Caco-2 (cell line): Measurements from ENCODE around the gene PIM3. TPM values are rescaled to one million over a fixed set of nuclear protein-coding genes. Genes with fewer than 3 reads are reported as not detected.

Source experiments
- BruUV-seq: library from RNA; stranded (reverse); fragments of 400-500 nt; replicated peaks from 2 replicates; lab custom pipeline; 2021; lab: Mats Ljungman, UMichigan
- CTCF ChIA-PET: fragments of 300-600 bp; sonication (Branson Sonifier 250); formaldehyde crosslinking; loops from one replicate; lab custom pipeline; 2022; ENCODE audit warnings: antibody characterized with exemption; lab: Charles Lee
- POLR2A ChIA-PET: fragments of 300-600 bp; sonication (Branson Sonifier 250); formaldehyde crosslinking; loops from one replicate; lab custom pipeline; 2022; ENCODE audit warnings: antibody characterized with exemption; lab: Charles Lee
- DNase-seq, 2 experiments: peaks; one replicate each; pipeline versions ENCODE4 v3.0.0 to v3.0.0-alpha.2; 2020 to 2022
- H3K27me3 ChIP-seq: replicated peaks from 2 replicates; pipeline ENCODE4 v1.6.0; 2011; ENCODE audit warnings: low read length; ENCODE audit not compliant: control insufficient read depth, insufficient read depth
- H3K36me3 ChIP-seq: 2 replicates; pipeline ENCODE4 v1.5.1; 2011; ENCODE audit warnings: low read length; ENCODE audit not compliant: control insufficient read depth, insufficient read depth
- H3K4me1 ChIP-seq: fragments of 250-450 bp; sonication (Bioruptor Pico); 2 replicates; pipeline ENCODE4 v1.5.1; 2020; ENCODE audit warnings: mild to moderate bottlenecking
- H3K4me3 ChIP-seq: 2 replicates; pipeline ENCODE4 v1.5.1; 2011; ENCODE audit warnings: low read depth, mild to moderate bottlenecking, control low read depth, low read length
- H3K9me3 ChIP-seq: fragments of 250-450 bp; sonication (Bioruptor Pico); 2 replicates; pipeline ENCODE4 v1.5.1; 2020; ENCODE audit warnings: mild to moderate bottlenecking, moderate library complexity
- H3K27ac Mint-ChIP-seq: one replicate; pipeline ENCODE4 v1.8.0; 2022; ENCODE audit warnings: mixed read lengths; ENCODE audit not compliant: unreplicated experiment
- H3K27me3 Mint-ChIP-seq: one replicate; pipeline ENCODE4 v1.8.0; 2022; ENCODE audit warnings: mixed read lengths; ENCODE audit not compliant: insufficient read depth, unreplicated experiment
- H3K36me3 Mint-ChIP-seq: one replicate; pipeline ENCODE4 v1.8.0; 2022; ENCODE audit warnings: mild to moderate bottlenecking, mixed read lengths; ENCODE audit not compliant: insufficient read depth, unreplicated experiment
- H3K4me1 Mint-ChIP-seq: one replicate; pipeline ENCODE4 v1.8.0; 2022; ENCODE audit warnings: low read depth, mixed read lengths; ENCODE audit not compliant: unreplicated experiment
- H3K4me3 Mint-ChIP-seq: one replicate; pipeline ENCODE4 v1.8.0; 2022; ENCODE audit warnings: mild to moderate bottlenecking, moderate library complexity, mixed read lengths; ENCODE audit not compliant: unreplicated experiment
- H3K9me3 Mint-ChIP-seq: one replicate; pipeline ENCODE4 v1.8.0; 2022; ENCODE audit warnings: mixed read lengths; ENCODE audit not compliant: unreplicated experiment
- CTCF ChIP-seq, 2 experiments: fragments of 200-600 bp in 1 of 2; IDR thresholded peaks; 1 replicate in 1 of 2; 2 replicates in 1 of 2; pipeline versions ENCODE4 v1.5.1 to v1.8.0; 2011 to 2022; ENCODE audit warnings: antibody characterized with exemption in 1 of 2, control low read depth in 1 of 2, inconsistent platforms in 1 of 2, low read depth in 1 of 2, low read length in 1 of 2, mild to moderate bottlenecking in 1 of 2, moderate library complexity in 1 of 2; ENCODE audit not compliant: insufficient read depth in 1 of 2, severe bottlenecking in 1 of 2, unreplicated experiment in 1 of 2
- intact Hi-C: fragments of 100-400 bp; cut with micrococcal nuclease; formaldehyde crosslinking; loops from one replicate; pipeline ENCODE4 v1.10.0; 2022; ENCODE audit not compliant: unreplicated experiment
- total RNA-seq: library from RNA; stranded (reverse); gene quantifications from 2 replicates; pipeline ENCODE4 v1.2.3, GENCODE V29; 2022

Gene PIM3
- total RNA-seq, 1 experiment from 2014 or later, result 39.6 TPM

GRCh38 chr22:49953680-49954344 lies 6.8 kb upstream of the PIM3 start:
- POLR2A ChIA-PET, result interaction anchor here (3.1 to 3.7 kb wide), 2 partner anchors 7 to 17 kb away, joined by 20 to 25 read pairs; partner anchors contain the start of gene PIM3
- peaks cover 9% of the 10 kb centered on the region for H3K36me3 Mint-ChIP-seq
- no peaks in the 10 kb centered on the region for H3K27me3 Mint-ChIP-seq
- H3K4me1 Mint-ChIP-seq, result peaks cover 9% of the 10 kb centered on the region
- BruUV-seq, result no TSS peak
- DNase-seq, result no peak
- H3K36me3 ChIP-seq, result no peaks in the 10 kb centered on the region
- TF ChIP-seq CTCF (IDR thresholded peaks at IDR 0.05; ENCODE audit: insufficient read depth in 1 of 2, low read depth in 1 of 2, low read length in 1 of 2, severe bottlenecking in 1 of 2, unreplicated experiment in 1 of 2), result no peak
- H3K9me3 ChIP-seq, result no peaks in the 10 kb centered on the region
- intact Hi-C loops, result no loop called here
- no peak overlapping the region for H3K4me3 Mint-ChIP-seq
- no peak overlapping the region for H3K4me3 ChIP-seq
- no peaks in the 10 kb centered on the region for H3K27me3 ChIP-seq
- peak overlapping the region; percentile 42 for H3K27ac Mint-ChIP-seq
- H3K9me3 Mint-ChIP-seq, result no peaks in the 10 kb centered on the region
- CTCF ChIA-PET, result interaction anchor here (0.9 kb wide), 1 partner anchor 23 kb away, joined by 3 read pairs; no protein-coding TSS in a partner anchor
- peaks cover 69% of the 10 kb centered on the region for H3K4me1 ChIP-seq

- H3K9me3 ChIP-seq, result no peaks in the 10 kb centered on the region
- POLR2A ChIA-PET, result no interaction called here
- Mint-ChIP-seq H3K27me3 (no peaks in the 10 kb centered on the region), H3K9me3 (no peaks in the 10 kb centered on the region), H3K4me3 (no peak overlapping the region), H3K4me1 (peaks cover 15% of the 10 kb centered on the region), H3K27ac (no peak overlapping the region), H3K36me3 (peaks cover 14% of the 10 kb centered on the region)
- no peak for DNase-seq
- no peak for TF ChIP-seq CTCF (IDR thresholded peaks at IDR 0.05; ENCODE audit: insufficient read depth in 1 of 2, low read depth in 1 of 2, low read length in 1 of 2, severe bottlenecking in 1 of 2, unreplicated experiment in 1 of 2)
- H3K36me3 ChIP-seq, result no peaks in the 10 kb centered on the region
- intact Hi-C loops, result no loop called here
- no TSS peak for BruUV-seq
- no peak overlapping the region for H3K4me3 ChIP-seq
- CTCF ChIA-PET, result no interaction called here
- H3K27me3 ChIP-seq, result no peaks in the 10 kb centered on the region
- peaks cover 69% of the 10 kb centered on the region for H3K4me1 ChIP-seq
Measured at GRCh38 chr22:49954354-49954753, 6.2 kb upstream of the PIM3 start.

GRCh38 chr22:49954991-49955580 lies 5.5 kb upstream of the PIM3 start:
- Histone ChIP-seq H3K4me3 (no peak overlapping the region), H3K4me1 (peaks cover 67% of the 10 kb centered on the region), H3K9me3 (no peaks in the 10 kb centered on the region), H3K27me3 (no peaks in the 10 kb centered on the region), H3K36me3 (no peaks in the 10 kb centered on the region)
- ChIA-PET POLR2A (no interaction called here), CTCF (no interaction called here)
- Mint-ChIP-seq H3K36me3 (peaks cover 15% of the 10 kb centered on the region), H3K9me3 (no peaks in the 10 kb centered on the region), H3K27me3 (no peaks in the 10 kb centered on the region), H3K4me1 (peaks cover 15% of the 10 kb centered on the region), H3K27ac (peak overlapping the region; percentile 48), H3K4me3 (no peak overlapping the region)
- TF ChIP-seq CTCF (IDR thresholded peaks at IDR 0.05; ENCODE audit: insufficient read depth in 1 of 2, low read depth in 1 of 2, low read length in 1 of 2, severe bottlenecking in 1 of 2, unreplicated experiment in 1 of 2), result no peak
- no peak for DNase-seq
- BruUV-seq, result no TSS peak
- intact Hi-C loops, result no loop called here
